Neural cell (in vitro differentiated cells): ENCODE measurements around the gene TIRAP. TPM values are rescaled to one million over a fixed set of nuclear protein-coding genes. Genes with fewer than 3 reads are reported as not detected.

Experiments
- H2AFZ ChIP-seq: fragments of 200-600, 300-800 bp; sonication (generic), shearing (Covaris generic); 2 replicates; pipeline ENCODE4 v1.6.0; 2014; ENCODE audit warnings: low read depth, mild to moderate bottlenecking, antibody characterized with exemption, low read length, moderate library complexity
- H3F3A ChIP-seq: fragments of 200-600 bp; shearing (Covaris generic); 2 replicates; pipeline ENCODE4 v1.6.1; 2016; ENCODE audit warnings: mild to moderate bottlenecking, moderate library complexity, mixed read lengths, antibody characterized with exemption, low read length; ENCODE audit not compliant: insufficient read depth, poor library complexity, severe bottlenecking
- H3K27ac ChIP-seq: fragments of 200-600, 300-800 bp; sonication (generic), shearing (Covaris generic); 2 replicates; pipeline ENCODE4 v1.5.1; 2014; ENCODE audit warnings: mild to moderate bottlenecking, low read length, moderate library complexity
- H3K27me3 ChIP-seq: fragments of 300-800, 200-600 bp; sonication (generic), shearing (Covaris generic); 2 replicates; pipeline ENCODE4 v1.6.0; 2014; ENCODE audit warnings: mild to moderate bottlenecking, low read depth, low read length, moderate library complexity; ENCODE audit not compliant: insufficient read depth
- H3K36me3 ChIP-seq: fragments of 300-800, 200-600 bp; sonication (generic), shearing (Covaris generic); 2 replicates; pipeline ENCODE4 v1.5.1; 2014; ENCODE audit warnings: mild to moderate bottlenecking, antibody characterized with exemption, low read length, moderate library complexity; ENCODE audit not compliant: insufficient read depth
- H3K4me2 ChIP-seq: fragments of 300-800, 200-600 bp; sonication (generic), shearing (Covaris generic); 2 replicates; pipeline ENCODE4 v1.6.0; 2014; ENCODE audit warnings: mild to moderate bottlenecking, low read length
- H3K4me3 ChIP-seq: fragments of 300-800, 200-600 bp; sonication (generic), shearing (Covaris generic); 2 replicates; pipeline ENCODE4 v1.5.1; 2014; ENCODE audit warnings: mild to moderate bottlenecking, low read length, moderate library complexity
- H3K79me2 ChIP-seq: fragments of 200-600 bp; shearing (Covaris generic); replicated peaks from 2 replicates; pipeline ENCODE4 v1.6.0; 2014; ENCODE audit warnings: mild to moderate bottlenecking, low read length, moderate library complexity; ENCODE audit not compliant: insufficient read depth
- H3K9ac ChIP-seq: fragments of 300-800, 200-600 bp; sonication (generic), shearing (Covaris generic); 2 replicates; pipeline ENCODE4 v1.6.1; 2016; ENCODE audit warnings: mild to moderate bottlenecking, low read length, mixed read lengths
- H3K9me2 ChIP-seq: fragments of 200-600 bp; shearing (Covaris generic); 2 replicates; pipeline ENCODE4 v1.6.1; 2016; ENCODE audit warnings: mild to moderate bottlenecking, low read length, mixed read lengths; ENCODE audit not compliant: insufficient read depth
- H3K9me3 ChIP-seq: fragments of 200-600, 300-800 bp; sonication (generic), shearing (Covaris generic); 2 replicates; pipeline ENCODE4 v1.6.1; 2016; ENCODE audit warnings: mild to moderate bottlenecking, mixed run types, low read length, moderate library complexity, mixed read lengths
- H4K20me1 ChIP-seq: fragments of 200-600 bp; shearing (Covaris generic); 2 replicates; pipeline ENCODE4 v1.6.1; 2016; ENCODE audit warnings: mild to moderate bottlenecking, mixed run types; ENCODE audit not compliant: insufficient read depth
- EP300 ChIP-seq: fragments of 450-650 bp; conservative IDR thresholded peaks from 2 replicates; pipeline ENCODE4 v1.6.1; 2014; ENCODE audit warnings: antibody characterized with exemption, mild to moderate bottlenecking, moderate library complexity; ENCODE audit not compliant: poor library complexity, severe bottlenecking
- EZH2 ChIP-seq: fragments of 200-600, 300-800 bp; shearing (Covaris generic), sonication (generic); IDR thresholded peaks from 2 replicates; pipeline ENCODE4 v1.6.1; 2014; ENCODE audit warnings: antibody characterized with exemption, low read length, borderline replicate concordance, mild to moderate bottlenecking; ENCODE audit not compliant: insufficient read depth, poor library complexity, severe bottlenecking
- MXI1 ChIP-seq: fragments of 450-650 bp; conservative IDR thresholded peaks from 2 replicates; pipeline ENCODE4 v1.6.1; 2014; ENCODE audit warnings: antibody characterized with exemption, mild to moderate bottlenecking; ENCODE audit not compliant: poor library complexity, severe bottlenecking
- POLR2AphosphoS5 ChIP-seq: IDR thresholded peaks from 2 replicates; pipeline ENCODE4 v1.6.1; 2012
- RAD21 ChIP-seq: fragments of 450-650 bp; conservative IDR thresholded peaks from 2 replicates; pipeline ENCODE4 v1.6.1; 2014; ENCODE audit warnings: antibody characterized with exemption, mild to moderate bottlenecking, moderate library complexity
- SMC3 ChIP-seq: fragments of 450-650 bp; conservative IDR thresholded peaks from 2 replicates; pipeline ENCODE4 v1.6.1; 2014; ENCODE audit warnings: antibody characterized with exemption, mild to moderate bottlenecking, moderate library complexity; ENCODE audit not compliant: poor library complexity
- TAF1 ChIP-seq: IDR thresholded peaks from 2 replicates; pipeline ENCODE4 v1.6.1; 2012; ENCODE audit warnings: low read depth
- polyA plus RNA-seq: library from polyadenylated mRNA; depleted of rRNA; stranded (reverse); fragments of >200 nt; gene quantifications from 2 replicates; pipeline ENCODE4 v1.2.3, GENCODE V29; 2014
- TF ChIP-seq, protein P1 (sequence below): fragments of 450-650 bp; IDR thresholded peaks from 2 replicates; pipeline ENCODE4 v1.5.1; 2014; ENCODE audit warnings: antibody characterized with exemption, mild to moderate bottlenecking, moderate library complexity; ENCODE audit not compliant: poor library complexity, severe bottlenecking
- TF ChIP-seq, protein P2 (sequence below): IDR thresholded peaks from 2 replicates; pipeline ENCODE4 v1.6.1; 2012; ENCODE audit warnings: borderline replicate concordance

Gene TIRAP
- polyA plus RNA-seq, 1 donor from 2014 or later: 3.6 TPM

- Histone ChIP-seq H3K79me2 (no peaks in the 10 kb centered on the region), H3F3A (no peaks in the 10 kb centered on the region), H3K4me3 (no peak overlapping the region), H3K9me2 (no peaks in the 10 kb centered on the region), H3K9me3 (no peaks in the 10 kb centered on the region), H3K4me2 (no peak overlapping the region), H2AFZ (no peak overlapping the region), H4K20me1 (no peaks in the 10 kb centered on the region), H3K36me3 (no peaks in the 10 kb centered on the region), H3K9ac (no peak overlapping the region), H3K27ac (no peak overlapping the region), H3K27me3 (no peaks in the 10 kb centered on the region)
- no peak for TF ChIP-seq TAF1
- TF ChIP-seq EP300: no peak
- TF ChIP-seq EZH2: no peak
- no peak for TF ChIP-seq RAD21
- TF ChIP-seq, protein P1, sequence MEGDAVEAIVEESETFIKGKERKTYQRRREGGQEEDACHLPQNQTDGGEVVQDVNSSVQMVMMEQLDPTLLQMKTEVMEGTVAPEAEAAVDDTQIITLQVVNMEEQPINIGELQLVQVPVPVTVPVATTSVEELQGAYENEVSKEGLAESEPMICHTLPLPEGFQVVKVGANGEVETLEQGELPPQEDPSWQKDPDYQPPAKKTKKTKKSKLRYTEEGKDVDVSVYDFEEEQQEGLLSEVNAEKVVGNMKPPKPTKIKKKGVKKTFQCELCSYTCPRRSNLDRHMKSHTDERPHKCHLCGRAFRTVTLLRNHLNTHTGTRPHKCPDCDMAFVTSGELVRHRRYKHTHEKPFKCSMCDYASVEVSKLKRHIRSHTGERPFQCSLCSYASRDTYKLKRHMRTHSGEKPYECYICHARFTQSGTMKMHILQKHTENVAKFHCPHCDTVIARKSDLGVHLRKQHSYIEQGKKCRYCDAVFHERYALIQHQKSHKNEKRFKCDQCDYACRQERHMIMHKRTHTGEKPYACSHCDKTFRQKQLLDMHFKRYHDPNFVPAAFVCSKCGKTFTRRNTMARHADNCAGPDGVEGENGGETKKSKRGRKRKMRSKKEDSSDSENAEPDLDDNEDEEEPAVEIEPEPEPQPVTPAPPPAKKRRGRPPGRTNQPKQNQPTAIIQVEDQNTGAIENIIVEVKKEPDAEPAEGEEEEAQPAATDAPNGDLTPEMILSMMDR: no peak
- no peak for TF ChIP-seq SMC3
- TF ChIP-seq, protein P2, sequence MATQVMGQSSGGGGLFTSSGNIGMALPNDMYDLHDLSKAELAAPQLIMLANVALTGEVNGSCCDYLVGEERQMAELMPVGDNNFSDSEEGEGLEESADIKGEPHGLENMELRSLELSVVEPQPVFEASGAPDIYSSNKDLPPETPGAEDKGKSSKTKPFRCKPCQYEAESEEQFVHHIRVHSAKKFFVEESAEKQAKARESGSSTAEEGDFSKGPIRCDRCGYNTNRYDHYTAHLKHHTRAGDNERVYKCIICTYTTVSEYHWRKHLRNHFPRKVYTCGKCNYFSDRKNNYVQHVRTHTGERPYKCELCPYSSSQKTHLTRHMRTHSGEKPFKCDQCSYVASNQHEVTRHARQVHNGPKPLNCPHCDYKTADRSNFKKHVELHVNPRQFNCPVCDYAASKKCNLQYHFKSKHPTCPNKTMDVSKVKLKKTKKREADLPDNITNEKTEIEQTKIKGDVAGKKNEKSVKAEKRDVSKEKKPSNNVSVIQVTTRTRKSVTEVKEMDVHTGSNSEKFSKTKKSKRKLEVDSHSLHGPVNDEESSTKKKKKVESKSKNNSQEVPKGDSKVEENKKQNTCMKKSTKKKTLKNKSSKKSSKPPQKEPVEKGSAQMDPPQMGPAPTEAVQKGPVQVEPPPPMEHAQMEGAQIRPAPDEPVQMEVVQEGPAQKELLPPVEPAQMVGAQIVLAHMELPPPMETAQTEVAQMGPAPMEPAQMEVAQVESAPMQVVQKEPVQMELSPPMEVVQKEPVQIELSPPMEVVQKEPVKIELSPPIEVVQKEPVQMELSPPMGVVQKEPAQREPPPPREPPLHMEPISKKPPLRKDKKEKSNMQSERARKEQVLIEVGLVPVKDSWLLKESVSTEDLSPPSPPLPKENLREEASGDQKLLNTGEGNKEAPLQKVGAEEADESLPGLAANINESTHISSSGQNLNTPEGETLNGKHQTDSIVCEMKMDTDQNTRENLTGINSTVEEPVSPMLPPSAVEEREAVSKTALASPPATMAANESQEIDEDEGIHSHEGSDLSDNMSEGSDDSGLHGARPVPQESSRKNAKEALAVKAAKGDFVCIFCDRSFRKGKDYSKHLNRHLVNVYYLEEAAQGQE: no peak
- TF ChIP-seq POLR2AphosphoS5: no peak
- TF ChIP-seq MXI1: no peak
Measured at GRCh38 chr11:126334659-126335462, 52.0 kb downstream of the TIRAP start.

GRCh38 chr11:126335463-126335760 lies 52.5 kb downstream of the TIRAP start:
- no peak overlapping the region for H3K4me2 ChIP-seq

More at GRCh38 chr11:126335463-126335760, 52.5 kb downstream of the TIRAP start:
- H3K9me3 ChIP-seq: no peaks in the 10 kb centered on the region
- no peak for TF ChIP-seq EZH2
- TF ChIP-seq EP300: no peak
- TF ChIP-seq, protein P1: no peak
- TF ChIP-seq MXI1: no peak
- no peak for TF ChIP-seq SMC3
- no peak for TF ChIP-seq RAD21
- TF ChIP-seq POLR2AphosphoS5: no peak
- no peak for TF ChIP-seq TAF1
- TF ChIP-seq, protein P2: no peak
- H3K9me2 ChIP-seq: no peaks in the 10 kb centered on the region
- no peak overlapping the region for H3K27ac ChIP-seq
- H3K9ac ChIP-seq: no peak overlapping the region
- no peaks in the 10 kb centered on the region for H4K20me1 ChIP-seq
- H3K4me3 ChIP-seq: no peak overlapping the region
- no peaks in the 10 kb centered on the region for H3F3A ChIP-seq
- H3K27me3 ChIP-seq: no peaks in the 10 kb centered on the region
- no peaks in the 10 kb centered on the region for H3K36me3 ChIP-seq
- H3K79me2 ChIP-seq: no peaks in the 10 kb centered on the region
- H2AFZ ChIP-seq: no peak overlapping the region
